GM18502 (cell line): Measurements from ENCODE around the gene DPEP2NB.
"Not testable (repeated sequence)": the region's sequence is repeated elsewhere in the genome, so short reads cannot be mapped to it uniquely, and the experiment has no call there.

Experiments
- ATAC-seq: cut with Tn5 transposase; IDR thresholded peaks from one replicate; pipeline ENCODE4 v1.9.1; 2021; ENCODE audit warnings: mild to moderate bottlenecking; ENCODE audit not compliant: unreplicated experiment, poor library complexity

DPEP2NB gene

GRCh38 chr16:68019167-68019680 is 3.5 kb upstream of the DPEP2NB start:
- ATAC-seq, result no peak

- no peak for ATAC-seq
Measured at GRCh38 chr16:68013440-68013839, 2.3 kb downstream of the DPEP2NB start.

GRCh38 chr16:68009872-68010271 is 5.8 kb downstream of the DPEP2NB start:
- not testable (repeated sequence) for ATAC-seq

GRCh38 chr16:68009157-68009735 is 6.5 kb downstream of the DPEP2NB start:
- no peak for ATAC-seq

- ATAC-seq, result no peak
Measured at GRCh38 chr16:68005786-68006286, 9.9 kb downstream of the DPEP2NB start.

- ATAC-seq, result no peak
Measured at GRCh38 chr16:68005211-68005610, 10.5 kb downstream of the DPEP2NB start.

- no peak for ATAC-seq
Measured at GRCh38 chr16:68003031-68003430, 12.7 kb downstream of the DPEP2NB start.

- ATAC-seq, result no peak
Measured at GRCh38 chr16:68000450-68000849, 15.3 kb downstream of the DPEP2NB start.

DNA sequence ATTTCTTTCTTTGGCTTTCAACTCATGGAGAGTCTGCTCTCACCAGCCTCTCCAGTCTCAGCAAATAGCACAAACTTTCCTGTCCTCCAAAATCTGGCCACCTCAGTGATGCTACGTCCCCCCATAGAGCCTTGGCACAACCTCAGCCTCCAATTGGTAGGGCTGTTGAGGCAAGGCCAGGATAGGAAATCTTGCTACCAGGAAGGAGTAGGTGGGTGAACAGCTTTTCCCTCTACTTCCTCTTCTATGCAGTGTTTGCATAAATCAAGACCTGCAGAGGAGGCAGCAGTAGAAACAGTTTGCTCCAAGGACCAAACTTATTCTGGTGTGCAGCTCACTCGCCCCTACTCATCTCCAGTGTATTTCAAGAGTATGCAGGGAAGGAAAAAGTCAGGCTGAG is 15.7 kb downstream of the DPEP2NB start:
- ATAC-seq, result no peak

- peak; percentile 48 for ATAC-seq
Measured at GRCh38 chr16:67998779-67999688, 16.7 kb downstream of the DPEP2NB start, which contains the start of gene DPEP2. TSS of gene DPEP2 (minus strand) at chr16:67999484. CDS start at chr16:67993212, 6,272 bp downstream.

DNA sequence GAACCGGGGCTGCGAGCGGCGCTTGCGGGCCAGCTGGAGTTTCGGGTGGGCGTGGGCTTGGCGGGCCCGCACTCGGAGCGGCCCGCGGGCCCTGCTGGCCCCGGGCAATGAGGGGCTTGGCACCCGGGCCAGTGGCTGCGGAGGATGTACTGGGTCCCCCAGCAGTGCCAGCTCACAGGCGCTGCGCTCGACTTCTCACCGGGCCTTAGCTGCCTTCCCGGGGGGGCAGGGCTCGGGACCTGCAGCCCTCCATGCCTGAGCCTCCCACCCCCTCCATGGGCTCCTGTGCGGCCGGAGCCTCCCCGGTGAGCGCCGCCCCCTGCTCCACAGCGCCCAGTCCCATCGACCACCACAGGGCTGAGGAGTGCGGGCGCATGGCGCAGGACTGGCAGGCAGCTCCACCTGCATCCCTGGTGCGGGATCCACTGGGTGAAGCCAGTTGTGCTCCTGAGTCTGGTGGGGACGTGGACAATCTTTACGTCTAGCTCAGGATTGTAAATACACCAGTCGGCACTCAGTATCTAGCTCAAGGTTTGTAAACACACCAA is 17.4 kb downstream of the DPEP2NB start:
- ATAC-seq, result not testable (repeated sequence)

GRCh38 chr16:67996666-67997065 is 19.0 kb downstream of the DPEP2NB start:
- ATAC-seq, result no peak

GRCh38 chr16:67995423-67995822 is 20.3 kb downstream of the DPEP2NB start:
- no peak for ATAC-seq

GRCh38 chr16:67994040-67994408 is 21.7 kb downstream of the DPEP2NB start:
- not testable (repeated sequence) for ATAC-seq

GRCh38 chr16:67993207-67994039 is 22.3 kb downstream of the DPEP2NB start:
- peak; percentile 69 for ATAC-seq

GRCh38 chr16:67992661-67993206 is 23.0 kb downstream of the DPEP2NB start:
- peak; percentile 8 for ATAC-seq

- ATAC-seq, result no peak
Measured at GRCh38 chr16:67990018-67990386, 25.7 kb downstream of the DPEP2NB start.

GRCh38 chr16:67989322-67990017 is 26.2 kb downstream of the DPEP2NB start:
- no peak for ATAC-seq

GRCh38 chr16:67988675-67989074 is 27.0 kb downstream of the DPEP2NB start:
- ATAC-seq, result no peak
